ENCODE results near the gene RDH16. TPM values are rescaled to one million over a fixed set of nuclear protein-coding genes. Genes with fewer than 3 reads are reported as not detected.
"Not testable (repeated sequence)": the region's sequence is repeated elsewhere in the genome, so short reads cannot be mapped to it uniquely, and the experiment has no call there.

RDH16 gene
- polyA plus RNA-seq, 2 of the 4 experiments (the other 2 are of a cell fraction) = 0.06 to 0.21 TPM

DNA sequence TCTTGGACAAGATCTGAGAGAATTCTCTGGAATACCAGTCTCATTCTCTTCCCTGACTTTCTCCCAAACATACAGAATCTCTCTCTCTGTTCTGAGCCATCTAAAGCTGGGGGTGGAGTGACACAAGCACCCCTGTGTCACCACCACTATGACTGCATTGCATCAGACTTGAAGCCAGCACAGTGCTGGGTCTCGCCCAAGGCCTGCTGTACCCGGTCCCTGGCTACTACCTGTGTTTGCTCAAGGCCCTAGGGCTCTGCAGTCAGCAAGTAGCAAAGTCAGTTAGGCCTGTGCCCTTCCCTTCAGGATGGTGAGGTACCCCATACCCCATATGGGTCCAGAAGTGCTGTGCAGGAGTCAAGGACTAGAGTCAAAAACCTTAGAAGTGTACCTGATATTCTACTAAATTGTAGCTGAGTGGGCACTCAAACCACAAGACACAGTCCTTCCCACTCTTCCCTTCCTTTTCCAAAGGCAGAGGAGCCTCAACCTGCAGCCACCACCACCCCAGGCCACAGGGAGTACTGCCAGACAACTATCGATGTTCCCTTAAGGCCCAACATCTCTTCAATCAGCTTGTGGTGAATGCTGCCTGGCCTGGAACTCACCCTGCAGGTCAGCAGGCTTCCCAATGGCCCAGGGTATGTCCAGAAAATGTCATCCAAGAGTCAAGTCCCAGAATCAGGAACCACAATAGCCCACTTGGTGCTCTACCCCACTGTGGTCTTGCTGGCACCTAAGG is 21.2 kb upstream of the RDH16 start:
- no peaks in the 10 kb centered on the region for H3K4me1 ChIP-seq
- FAIRE-seq = no peak
- no peak for ATAC-seq
- DNase-seq (ENCODE audit: low read depth in 1 of 2, low spot score in 1 of 2) = no peak
- no peak overlapping the region for H3K4me2 ChIP-seq
- ChIA-PET POLR2A (no interaction called here), CTCF (interaction anchor here (1.2 to 2.1 kb wide), 2 partner anchors 9 to 139 kb away, joined by 7 read pairs; no protein-coding TSS in a partner anchor)
- no peaks in the 10 kb centered on the region for H3K9me3 ChIP-seq
- no peak overlapping the region for H3K27ac ChIP-seq
- TF ChIP-seq BHLHE40 (IDR thresholded peaks at IDR 0.05; ENCODE audit: low read depth, low read length) = no peak
- no peak for TF ChIP-seq MAFK (IDR thresholded peaks at IDR 0.05; ENCODE audit: partially characterized antibody)
- no peak for TF ChIP-seq CBX2 (IDR thresholded peaks at IDR 0.05; ENCODE audit: borderline replicate concordance, low read depth)
- no peak for TF ChIP-seq ZNF302 (CRISPR knock-in tag; IDR thresholded peaks at IDR 0.05)
- TF ChIP-seq KDM5A (IDR thresholded peaks at IDR 0.05) = no peak
- TF ChIP-seq ESRRA (IDR thresholded peaks at IDR 0.05; ENCODE audit: borderline replicate concordance, low read length) = no peak
- TF ChIP-seq CHD2 (IDR thresholded peaks at IDR 0.05; ENCODE audit: low read length, partially characterized antibody) = no peak
- 75% methylated on average over 3 of the region's 3 CpGs for WGBS (ENCODE audit: missing lambda C conversion rate)
- no peak overlapping the region for H3K4me3 ChIP-seq

DNA sequence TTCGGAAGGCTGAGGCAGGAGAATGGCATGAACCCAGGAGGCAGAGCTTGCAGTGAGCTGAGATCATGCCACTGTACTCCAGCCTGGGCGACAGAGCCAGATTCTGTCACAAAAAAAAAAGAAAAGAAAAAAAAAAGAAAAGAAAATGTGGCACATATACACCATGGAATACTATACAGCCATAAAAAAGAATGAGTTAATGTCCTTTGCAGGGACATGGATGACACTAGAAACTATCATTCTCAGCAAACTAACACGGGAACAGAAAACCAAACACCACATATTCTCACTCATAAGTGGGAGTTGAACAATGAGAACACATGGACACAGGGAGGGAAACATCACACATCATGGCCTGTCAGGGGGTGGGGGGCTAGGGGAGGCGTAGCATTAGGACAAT is 20.0 kb upstream of the RDH16 start:
- POLR2A ChIA-PET; CTCF ChIA-PET; FAIRE-seq; H3K4me3 ChIP-seq; H3K27ac ChIP-seq; H3K4me1 ChIP-seq; H3K4me2 ChIP-seq; ATAC-seq; H3K9me3 ChIP-seq; DNase-seq (ENCODE audit: low read depth in 1 of 2, low spot score in 1 of 2): not testable (repeated sequence)
- 30% methylated on average over 4 of the region's 4 CpGs for WGBS (ENCODE audit: missing lambda C conversion rate)

- ATAC-seq; H3K4me2 ChIP-seq; CTCF ChIA-PET; H3K9me3 ChIP-seq; FAIRE-seq; H3K4me3 ChIP-seq; H3K27ac ChIP-seq; POLR2A ChIA-PET; DNase-seq (ENCODE audit: low read depth in 1 of 2, low spot score in 1 of 2); H3K4me1 ChIP-seq: not testable (repeated sequence)
- 58% methylated on average over 3 of the region's 3 CpGs for WGBS (ENCODE audit: missing lambda C conversion rate)
Measured at GRCh38 chr12:56974224-56974623, 16.8 kb upstream of the RDH16 start.

- DNase-seq (ENCODE audit: low read depth in 1 of 2, low spot score in 1 of 2); POLR2A ChIA-PET; H3K4me3 ChIP-seq; H3K4me2 ChIP-seq; H3K9me3 ChIP-seq; H3K27ac ChIP-seq; H3K4me1 ChIP-seq; FAIRE-seq; ATAC-seq: not testable (repeated sequence)
- CTCF ChIA-PET = interaction anchor here (1.0 kb wide), 1 partner anchor 19 kb away, joined by 3 read pairs; no protein-coding TSS in a partner anchor
- 80% methylated on average over 6 of the region's 6 CpGs for WGBS (ENCODE audit: missing lambda C conversion rate)
Measured at GRCh38 chr12:56968910-56969309, 11.5 kb upstream of the RDH16 start.

GRCh38 chr12:56965997-56966642 is 8.7 kb upstream of the RDH16 start:
- WGBS (ENCODE audit: missing lambda C conversion rate) = 32% methylated on average over 15 of the region's 15 CpGs
- peak overlapping the region; percentile 36 for H3K4me3 ChIP-seq
- POLR2A ChIA-PET, FAIRE-seq, H3K4me1 ChIP-seq, ATAC-seq, H3K9me3 ChIP-seq, CTCF ChIA-PET: not testable (repeated sequence)
- H3K4me2 ChIP-seq = peak overlapping the region; percentile 76
- peak in 1 of 2 experiments; percentile 65 for DNase-seq (ENCODE audit: low read depth in 1 of 2, low spot score in 1 of 2)
- peak overlapping the region; percentile 74 to 78 for H3K27ac ChIP-seq

DNA sequence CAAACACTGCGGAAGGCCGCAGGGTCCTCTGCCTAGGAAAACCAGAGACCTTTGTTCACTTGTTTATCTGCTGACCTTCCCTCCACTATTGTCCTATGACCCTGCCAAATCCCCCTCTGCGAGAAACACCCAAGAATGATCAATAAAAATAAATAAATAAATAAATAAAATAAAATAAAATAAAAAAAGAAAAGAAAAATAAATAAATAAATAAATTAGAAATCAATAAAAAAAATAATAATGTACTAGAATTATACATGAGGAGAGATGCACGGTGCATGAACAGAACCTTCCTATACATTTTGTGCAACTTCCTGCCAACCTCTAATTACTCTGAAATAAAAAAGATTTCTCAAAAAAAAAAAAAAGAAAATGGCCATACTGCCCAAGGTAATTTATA is 7.7 kb upstream of the RDH16 start:
- DNase-seq (ENCODE audit: low read depth in 1 of 2, low spot score in 1 of 2); H3K4me3 ChIP-seq; CTCF ChIA-PET; H3K27ac ChIP-seq; H3K4me1 ChIP-seq; FAIRE-seq; H3K9me3 ChIP-seq; POLR2A ChIA-PET; H3K4me2 ChIP-seq; ATAC-seq: not testable (repeated sequence)
- 87% methylated on average over 4 of the region's 4 CpGs for WGBS (ENCODE audit: missing lambda C conversion rate)
- TF ChIP-seq ZC3H11A (IDR thresholded peaks at IDR 0.05) = 0 out of 2 replicates have a peak, but pooled peaks have one; percentile 13

- H3K27ac ChIP-seq; H3K4me3 ChIP-seq; CTCF ChIA-PET; H3K9me3 ChIP-seq; H3K4me2 ChIP-seq; H3K4me1 ChIP-seq; POLR2A ChIA-PET; DNase-seq (ENCODE audit: low read depth in 1 of 2, low spot score in 1 of 2); FAIRE-seq; ATAC-seq: not testable (repeated sequence)
- no CpG with 5 or more reads among the region's 27 CpGs for WGBS (ENCODE audit: missing lambda C conversion rate)
Measured at GRCh38 chr12:56963557-56963956, 6.1 kb upstream of the RDH16 start.

DNA sequence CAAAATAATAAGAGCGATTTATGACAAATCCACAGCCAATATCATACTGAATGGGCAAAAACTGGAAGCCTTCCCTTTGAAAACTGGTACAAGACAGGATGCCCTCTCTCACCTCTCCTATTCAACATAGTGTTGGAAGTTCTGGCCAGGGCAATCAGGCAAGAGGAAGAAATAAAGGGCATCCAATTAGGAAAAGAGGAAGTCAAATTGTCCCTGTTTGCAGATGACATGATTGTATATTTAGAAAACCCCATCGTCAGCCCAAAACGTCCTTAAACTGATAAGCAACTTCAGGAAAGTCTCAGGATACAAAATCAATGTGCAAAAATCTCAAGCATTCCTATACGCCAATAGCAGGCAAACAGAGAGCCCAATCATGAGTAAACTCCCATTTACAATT is 4.8 kb upstream of the RDH16 start:
- POLR2A ChIA-PET; H3K4me3 ChIP-seq; H3K4me2 ChIP-seq; H3K9me3 ChIP-seq; FAIRE-seq; H3K4me1 ChIP-seq; DNase-seq (ENCODE audit: low read depth in 1 of 2, low spot score in 1 of 2); ATAC-seq; H3K27ac ChIP-seq; CTCF ChIA-PET: not testable (repeated sequence)
- WGBS (ENCODE audit: missing lambda C conversion rate) = 45% methylated on average over 4 of the region's 4 CpGs

All from A549 (cell line).